Measurements from ENCODE around the gene PIAS4.

Gene PIAS4

DNA sequence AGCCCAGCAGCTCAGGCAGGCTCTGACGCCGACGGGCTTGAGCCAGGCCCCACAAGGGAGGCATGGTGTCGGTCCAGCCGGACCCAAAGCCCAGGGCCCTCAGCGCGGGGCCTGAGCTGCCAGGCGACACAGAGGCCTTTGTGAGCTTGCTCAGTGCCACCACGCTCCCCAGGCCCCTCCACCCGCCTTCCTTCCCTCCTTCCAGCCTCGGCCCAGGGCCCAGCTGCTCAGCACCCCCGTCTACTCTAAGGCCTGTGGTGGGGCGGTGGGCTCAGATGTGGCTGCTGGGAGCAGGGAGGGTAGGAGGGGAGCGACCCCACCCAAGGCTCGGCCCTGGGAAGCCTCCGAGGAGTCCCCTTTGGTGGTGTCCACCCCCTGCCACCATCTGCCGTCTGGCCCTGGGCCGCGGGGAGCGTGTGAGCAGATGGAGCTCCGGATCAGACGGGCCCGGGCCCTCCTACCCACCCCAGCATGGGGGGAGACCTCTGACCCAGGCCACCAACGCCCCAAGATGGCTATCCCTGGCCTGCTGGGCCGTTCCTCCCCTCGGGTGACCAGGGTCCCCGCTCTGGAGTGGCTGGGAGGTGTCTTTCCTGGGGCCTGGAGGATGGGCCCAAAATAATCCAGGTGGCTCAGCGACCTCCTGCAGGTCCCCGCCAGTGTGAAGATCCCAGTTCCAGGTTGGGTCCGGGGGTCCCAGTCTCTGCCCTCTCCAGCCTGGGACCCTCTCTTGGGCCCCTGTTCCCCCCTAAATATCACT lies 51.3 kb downstream of the PIAS4 start:
- no peak for DNase-seq (ENCODE audit: extremely low read depth, low read depth)
- TF ChIP-seq, protein P1, sequence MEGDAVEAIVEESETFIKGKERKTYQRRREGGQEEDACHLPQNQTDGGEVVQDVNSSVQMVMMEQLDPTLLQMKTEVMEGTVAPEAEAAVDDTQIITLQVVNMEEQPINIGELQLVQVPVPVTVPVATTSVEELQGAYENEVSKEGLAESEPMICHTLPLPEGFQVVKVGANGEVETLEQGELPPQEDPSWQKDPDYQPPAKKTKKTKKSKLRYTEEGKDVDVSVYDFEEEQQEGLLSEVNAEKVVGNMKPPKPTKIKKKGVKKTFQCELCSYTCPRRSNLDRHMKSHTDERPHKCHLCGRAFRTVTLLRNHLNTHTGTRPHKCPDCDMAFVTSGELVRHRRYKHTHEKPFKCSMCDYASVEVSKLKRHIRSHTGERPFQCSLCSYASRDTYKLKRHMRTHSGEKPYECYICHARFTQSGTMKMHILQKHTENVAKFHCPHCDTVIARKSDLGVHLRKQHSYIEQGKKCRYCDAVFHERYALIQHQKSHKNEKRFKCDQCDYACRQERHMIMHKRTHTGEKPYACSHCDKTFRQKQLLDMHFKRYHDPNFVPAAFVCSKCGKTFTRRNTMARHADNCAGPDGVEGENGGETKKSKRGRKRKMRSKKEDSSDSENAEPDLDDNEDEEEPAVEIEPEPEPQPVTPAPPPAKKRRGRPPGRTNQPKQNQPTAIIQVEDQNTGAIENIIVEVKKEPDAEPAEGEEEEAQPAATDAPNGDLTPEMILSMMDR (IDR thresholded peaks at IDR 0.05; ENCODE audit: low read depth, low read length) = no peak

DNA sequence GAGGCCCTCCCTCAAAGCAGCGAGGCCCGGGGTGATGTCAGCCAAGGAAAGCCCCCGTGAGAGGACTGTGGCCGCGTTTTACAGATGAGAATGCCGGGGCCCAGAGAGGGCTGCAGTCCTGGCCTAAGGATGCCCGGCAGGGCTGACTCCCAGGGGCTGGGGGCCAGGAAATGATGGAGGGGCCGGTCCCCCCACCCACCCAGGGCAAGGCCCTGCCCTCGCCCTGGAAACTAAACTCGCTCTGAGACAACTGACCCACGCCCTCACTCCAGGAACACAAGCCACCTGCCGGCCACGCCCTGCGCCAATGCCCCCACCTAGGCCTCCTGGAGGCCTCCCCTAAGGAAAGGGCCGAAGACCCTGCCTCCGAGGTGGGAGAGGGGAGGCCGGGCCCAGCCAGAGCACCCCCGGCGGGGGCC lies 51.9 kb downstream of the PIAS4 start:
- TF ChIP-seq, protein P1 (IDR thresholded peaks at IDR 0.05; ENCODE audit: low read depth, low read length) = no peak
- no peak for DNase-seq (ENCODE audit: extremely low read depth, low read depth)

- DNase-seq (ENCODE audit: extremely low read depth, low read depth) = no peak
- TF ChIP-seq, protein P1 (IDR thresholded peaks at IDR 0.05; ENCODE audit: low read depth, low read length) = no peak
Measured at GRCh38 chr19:4059891-4060620, 52.5 kb downstream of the PIAS4 start.

GRCh38 chr19:4060621-4061177 lies 53.2 kb downstream of the PIAS4 start:
- TF ChIP-seq, protein P1 (IDR thresholded peaks at IDR 0.05; ENCODE audit: low read depth, low read length) = no peak
- DNase-seq (ENCODE audit: extremely low read depth, low read depth) = no peak

GRCh38 chr19:4061178-4061682 lies 53.7 kb downstream of the PIAS4 start:
- TF ChIP-seq, protein P1 (IDR thresholded peaks at IDR 0.05; ENCODE audit: low read depth, low read length) = no peak
- DNase-seq (ENCODE audit: extremely low read depth, low read depth) = no peak

GRCh38 chr19:4061683-4062418 lies 54.3 kb downstream of the PIAS4 start:
- TF ChIP-seq, protein P1 (IDR thresholded peaks at IDR 0.05; ENCODE audit: low read depth, low read length) = no peak
- no peak for DNase-seq (ENCODE audit: extremely low read depth, low read depth)

All from AG09319 (cell line).